GM21723 (cell line): ENCODE results near the gene PHF21B.

Source experiments
- ATAC-seq: cut with Tn5 transposase; IDR thresholded peaks from one replicate; pipeline ENCODE4 v1.9.1; 2021; ENCODE audit warnings: mild to moderate bottlenecking, moderate library complexity; ENCODE audit not compliant: unreplicated experiment

The PHF21B gene

GRCh38 chr22:44898236-44898635, 111.6 kb downstream of the PHF21B start:
- no peak for ATAC-seq

GRCh38 chr22:44895296-44896055, 114.3 kb downstream of the PHF21B start:
- ATAC-seq: no peak

GRCh38 chr22:44894782-44895181, 115.0 kb downstream of the PHF21B start:
- no peak for ATAC-seq

GRCh38 chr22:44894321-44894720, 115.5 kb downstream of the PHF21B start:
- no peak for ATAC-seq

GRCh38 chr22:44893731-44894080, 116.1 kb downstream of the PHF21B start:
- no peak for ATAC-seq

- no peak for ATAC-seq
Measured at GRCh38 chr22:44892803-44893730, 116.7 kb downstream of the PHF21B start.

- ATAC-seq: no peak
Measured at GRCh38 chr22:44892243-44892642, 117.6 kb downstream of the PHF21B start.

GRCh38 chr22:44891791-44892190, 118.0 kb downstream of the PHF21B start:
- no peak for ATAC-seq

GRCh38 chr22:44891293-44891747, 118.5 kb downstream of the PHF21B start:
- ATAC-seq: no peak

GRCh38 chr22:44890416-44891292, 119.2 kb downstream of the PHF21B start:
- ATAC-seq: no peak

- no peak for ATAC-seq
Measured at GRCh38 chr22:44889255-44889878, 120.4 kb downstream of the PHF21B start.

- no peak for ATAC-seq
Measured at GRCh38 chr22:44888491-44889254, 121.1 kb downstream of the PHF21B start.

GRCh38 chr22:44887941-44888366, 121.9 kb downstream of the PHF21B start:
- no peak for ATAC-seq

GRCh38 chr22:44885806-44886360, 123.9 kb downstream of the PHF21B start:
- ATAC-seq: no peak

GRCh38 chr22:44884968-44885805, 124.6 kb downstream of the PHF21B start:
- no peak for ATAC-seq

- no peak for ATAC-seq
Measured at GRCh38 chr22:44884562-44884961, 125.2 kb downstream of the PHF21B start.

GRCh38 chr22:44883011-44883421, 126.8 kb downstream of the PHF21B start:
- ATAC-seq: no peak

- no peak for ATAC-seq
Measured at GRCh38 chr22:44882226-44882905, 127.4 kb downstream of the PHF21B start.
